GM23338 (cell line): ENCODE measurements around the gene DENND4A. TPM values are rescaled to one million over a fixed set of nuclear protein-coding genes. Genes with fewer than 3 reads are reported as not detected.
A peak's percentile ranks its signal among the peaks of the same experiment; 100 is the strongest.

Source experiments
- ATAC-seq: fragments of 200-7000 bp; cut with Tn5 transposase; 3 replicates; pipeline ENCODE4 v1.9.1; 2020
- DNase-seq: peaks from one replicate; pipeline ENCODE4 v3.0.0-alpha.2; 2015; ENCODE audit warnings: low spot score
- H2AFZ ChIP-seq: fragments of 200-600 bp; sonication (generic); 2 replicates; pipeline ENCODE4 v1.8.0; 2016; ENCODE audit warnings: antibody characterized with exemption, mild to moderate bottlenecking, moderate library complexity
- H3F3A ChIP-seq: fragments of 200-600 bp; sonication (generic); replicated peaks from 2 replicates; pipeline ENCODE4 v1.8.0; 2017; ENCODE audit warnings: antibody characterized with exemption, mixed run types, low read depth
- H3K27ac ChIP-seq: fragments of 200-600 bp; sonication (generic); 2 replicates; pipeline ENCODE4 v1.6.1; 2016; ENCODE audit warnings: low read depth
- H3K27me3 ChIP-seq: fragments of 200-600 bp; sonication (generic); 2 replicates; pipeline ENCODE4 v1.8.0; 2016; ENCODE audit warnings: mild to moderate bottlenecking, mixed run types, moderate library complexity; ENCODE audit not compliant: insufficient read depth
- H3K36me3 ChIP-seq: fragments of 200-600 bp; sonication (generic); 2 replicates; pipeline ENCODE4 v1.8.0; 2016; ENCODE audit warnings: mild to moderate bottlenecking; ENCODE audit not compliant: insufficient read depth
- H3K4me1 ChIP-seq: fragments of 200-600 bp; sonication (generic); 2 replicates; pipeline ENCODE4 v1.8.0; 2016; ENCODE audit warnings: mild to moderate bottlenecking, moderate library complexity; ENCODE audit not compliant: insufficient read depth
- H3K4me2 ChIP-seq: fragments of 200-600 bp; sonication (generic); 2 replicates; pipeline ENCODE4 v1.7.1; 2017; ENCODE audit warnings: mixed run types
- H3K4me3 ChIP-seq: fragments of 200-600 bp; sonication (generic); 2 replicates; pipeline ENCODE4 v1.6.1; 2016; ENCODE audit warnings: mixed run types
- H3K79me2 ChIP-seq: fragments of 200-600 bp; sonication (generic); replicated peaks from 2 replicates; pipeline ENCODE4 v1.8.0; 2017; ENCODE audit warnings: mild to moderate bottlenecking; ENCODE audit not compliant: insufficient read depth
- H3K9me2 ChIP-seq: fragments of 200-600 bp; sonication (generic); 2 replicates; pipeline ENCODE4 v1.8.0; 2017; ENCODE audit not compliant: insufficient read depth
- H4K20me1 ChIP-seq: fragments of 200-600 bp; sonication (generic); replicated peaks from 2 replicates; pipeline ENCODE4 v1.8.0; 2017; ENCODE audit warnings: mild to moderate bottlenecking; ENCODE audit not compliant: insufficient read depth
- H3K27ac Mint-ChIP-seq: 2 replicates; pipeline ENCODE4 v1.8.0; 2020; ENCODE audit warnings: inconsistent platforms, mild to moderate bottlenecking, moderate library complexity, mixed read lengths
- H3K27me3 Mint-ChIP-seq: 3 replicates; pipeline ENCODE4 v1.8.0; 2022; ENCODE audit warnings: low read depth, mild to moderate bottlenecking, moderate library complexity, mixed read lengths, inconsistent platforms; ENCODE audit not compliant: insufficient read depth, poor library complexity
- H3K36me3 Mint-ChIP-seq: 3 replicates; pipeline ENCODE4 v1.8.0; 2021; ENCODE audit warnings: low read depth, mild to moderate bottlenecking, inconsistent platforms, moderate library complexity, mixed read lengths
- H3K4me1 Mint-ChIP-seq: 3 replicates; pipeline ENCODE4 v1.8.0; 2020; ENCODE audit warnings: mild to moderate bottlenecking, inconsistent platforms, mixed read lengths
- H3K4me3 Mint-ChIP-seq: 3 replicates; pipeline ENCODE4 v1.8.0; 2021; ENCODE audit warnings: moderate library complexity, mild to moderate bottlenecking, inconsistent platforms, mixed read lengths
- H3K9me3 Mint-ChIP-seq: 3 replicates; pipeline ENCODE4 v1.8.0; 2020; ENCODE audit warnings: moderate library complexity, mild to moderate bottlenecking, inconsistent platforms, mixed read lengths
- CREB1 ChIP-seq: fragments of 250-450 bp; sonication (Bioruptor Pico); IDR thresholded peaks from 2 replicates; pipeline ENCODE4 v1.5.0; 2020; ENCODE audit warnings: low read depth, mild to moderate bottlenecking, moderate library complexity
- CTCF ChIP-seq, 2 experiments: fragments of 200-600 bp in 1 of 2; sonication (generic) in 1 of 2; conservative IDR thresholded peaks; 2 replicates each; pipeline versions ENCODE4 v1.5.1 to v1.6.1; 2016 to 2017; ENCODE audit warnings: antibody characterized with exemption in 2 of 2, low read depth in 2 of 2, mild to moderate bottlenecking in 2 of 2, moderate library complexity in 1 of 2
- ETS1 ChIP-seq: IDR thresholded peaks from 2 replicates; pipeline ENCODE4 v1.6.1; 2016; ENCODE audit warnings: antibody characterized with exemption
- EZH2 ChIP-seq: fragments of 200-600 bp; sonication (generic); IDR thresholded peaks from one replicate; pipeline ENCODE4 v1.8.0; 2017; ENCODE audit warnings: antibody characterized with exemption, mild to moderate bottlenecking, low read depth; ENCODE audit not compliant: unreplicated experiment
- EZH2phosphoT487 ChIP-seq: fragments of 200-600 bp; sonication (generic); IDR thresholded peaks from one replicate; pipeline ENCODE4 v1.8.1; 2018; ENCODE audit warnings: antibody characterized with exemption; ENCODE audit not compliant: unreplicated experiment
- JUNB ChIP-seq: IDR thresholded peaks from one replicate; pipeline ENCODE4 v1.6.1; 2016; ENCODE audit warnings: antibody characterized with exemption; ENCODE audit not compliant: unreplicated experiment
- NANOG ChIP-seq: IDR thresholded peaks from 2 replicates; pipeline ENCODE4 v1.6.1; 2016; ENCODE audit warnings: antibody characterized with exemption, borderline replicate concordance
- POLR2AphosphoS5 ChIP-seq: IDR thresholded peaks from 2 replicates; pipeline ENCODE4 v1.6.1; 2016; ENCODE audit warnings: antibody characterized with exemption, low read depth
- REST ChIP-seq: IDR thresholded peaks from one replicate; pipeline ENCODE4 v1.6.1; 2018; ENCODE audit warnings: antibody characterized with exemption; ENCODE audit not compliant: unreplicated experiment
- STAT1 ChIP-seq: IDR thresholded peaks from one replicate; pipeline ENCODE4 v1.6.1; 2016; ENCODE audit warnings: antibody characterized with exemption; ENCODE audit not compliant: unreplicated experiment
- ZNF114 ChIP-seq: fragments of 250-450 bp; sonication (Bioruptor Pico); IDR thresholded peaks from 2 replicates; pipeline ENCODE4 v1.5.0; 2020; ENCODE audit warnings: mild to moderate bottlenecking, moderate library complexity
- ZNF331 ChIP-seq: fragments of 250-450 bp; sonication (Bioruptor Pico); IDR thresholded peaks from 2 replicates; pipeline ENCODE4 v1.5.0; 2020; ENCODE audit warnings: low read depth, mild to moderate bottlenecking, moderate library complexity
- ZNF462 ChIP-seq: fragments of 250-450 bp; sonication (Bioruptor Pico); IDR thresholded peaks from 2 replicates; pipeline ENCODE4 v1.5.0; 2020; ENCODE audit warnings: mild to moderate bottlenecking, moderate library complexity
- polyA plus RNA-seq: library from polyadenylated mRNA; unstranded; fragments of >200 nt; fragmentation: Nextera tagmentation; extraction: Ambion mirVana; gene quantifications from 2 replicates; pipeline ENCODE4 v1.2.1, GENCODE V29; 2016
- total RNA-seq: library from RNA; depleted of rRNA; stranded (reverse); fragments of >200 nt; shearing (Covaris generic); gene quantifications from 2 replicates; pipeline ENCODE4 v1.2.3, GENCODE V29; 2014

Gene DENND4A
- total and polyA plus RNA-seq, 2 experiments from 2014 or later: 3.4 to 9.0 TPM

- no peaks in the 10 kb centered on the region for H3K36me3 Mint-ChIP-seq
- H3K36me3 ChIP-seq: no peaks in the 10 kb centered on the region
- peaks cover 5% of the 10 kb centered on the region for H3K27me3 Mint-ChIP-seq
- no peak overlapping the region for H3K4me3 ChIP-seq
- H3K27ac ChIP-seq: no peak overlapping the region
- H3K4me1 ChIP-seq: no peaks in the 10 kb centered on the region
- peaks cover 11% of the 10 kb centered on the region for H3K4me1 Mint-ChIP-seq
- H3F3A ChIP-seq: no peaks in the 10 kb centered on the region
- no peaks in the 10 kb centered on the region for H3K27me3 ChIP-seq
- no peak overlapping the region for H3K4me2 ChIP-seq
- TF ChIP-seq ZNF462 (CRISPR knock-in tag) (no peak), EZH2phosphoT487 (no peak), CTCF (conservative IDR thresholded peaks at IDR 0.05; ENCODE audit: low read depth in 2 of 2) (no peak), EZH2 (no peak), REST (no peak), POLR2AphosphoS5 (no peak), NANOG (no peak), ZNF331 (no peak), JUNB (no peak), ETS1 (no peak), STAT1 (no peak), ZNF114 (CRISPR knock-in tag) (no peak), CREB1 (CRISPR knock-in tag) (no peak)
- ATAC-seq (peak; percentile 77), DNase-seq (peak; percentile 37)
- no peaks in the 10 kb centered on the region; the same call in 2 of the 3 replicates for H3K9me3 Mint-ChIP-seq
- H3K27ac Mint-ChIP-seq: no peak overlapping the region
- no peaks in the 10 kb centered on the region for H3K79me2 ChIP-seq
- no peak overlapping the region for H3K4me3 Mint-ChIP-seq
- no peak overlapping the region for H2AFZ ChIP-seq
- H3K9me2 ChIP-seq: no peaks in the 10 kb centered on the region
- H4K20me1 ChIP-seq: no peaks in the 10 kb centered on the region; the same call in 1 of the 2 replicates
Observed at GRCh38 chr15:65638109-65638508, 154.0 kb downstream of the DENND4A start.
